Peyer's patch (tissue), 4 donors: ENCODE results near the gene TTC16. TPM values are rescaled to one million over a fixed set of nuclear protein-coding genes. Genes with fewer than 3 reads are reported as not detected.

Source experiments
- DNase-seq, 3 donors: peaks; one replicate each; pipeline ENCODE4 v3.0.0-alpha.2; 2017 to 2019
- H3K27ac ChIP-seq, 4 donors: fragments of 200-600 bp; sonication (generic); one replicate each; pipeline ENCODE4 v1.5.1; 2016 to 2019
- H3K27me3 ChIP-seq, 2 donors: fragments of 200-600 bp; sonication (generic); one replicate each; pipeline ENCODE4 v1.5.1; 2019
- H3K36me3 ChIP-seq, 3 donors: fragments of 200-600 bp; sonication (generic); one replicate each; pipeline ENCODE4 v1.5.1; 2016 to 2019
- H3K4me1 ChIP-seq, 4 donors: fragments of 200-600 bp; sonication (generic); one replicate each; pipeline ENCODE4 v1.5.1; 2016 to 2019
- H3K4me3 ChIP-seq, 4 donors: fragments of 200-600 bp; sonication (generic); 1 replicate in 3 of 4; 2 replicates in 1 of 4; pipeline ENCODE4 v1.5.1; 2016 to 2019; ENCODE audit warnings: mild to moderate bottlenecking in 1 of 4
- H3K9me3 ChIP-seq, 4 donors: fragments of 200-600 bp; sonication (generic); one replicate each; pipeline ENCODE4 v1.5.1; 2016 to 2019; ENCODE audit warnings: mild to moderate bottlenecking in 1 of 4
- CTCF ChIP-seq, 6 experiments: fragments of 450-650 bp in 4 of 6; fragments of 200-600 bp in 2 of 6; sonication (generic) in 1 of 6; IDR thresholded peaks; one replicate each; pipeline ENCODE4 v1.5.1; 2017 to 2019; ENCODE audit warnings: antibody characterized with exemption in 6 of 6, mild to moderate bottlenecking in 3 of 6, moderate library complexity in 1 of 6
- POLR2A ChIP-seq, 2 donors: fragments of 450-650 bp; IDR thresholded peaks; one replicate each; pipeline ENCODE4 v1.5.1; 2017; ENCODE audit warnings: antibody characterized with exemption in 2 of 2, mild to moderate bottlenecking in 2 of 2, moderate library complexity in 2 of 2
- total RNA-seq, 4 donors: library from RNA; depleted of rRNA; stranded (reverse); fragments of >200 nt; gene quantifications; one replicate each; pipeline ENCODE4 v1.1.0, GENCODE V29; 2016

Gene TTC16
- total RNA-seq, 4 donors from 2014 or later: not detected

DNA sequence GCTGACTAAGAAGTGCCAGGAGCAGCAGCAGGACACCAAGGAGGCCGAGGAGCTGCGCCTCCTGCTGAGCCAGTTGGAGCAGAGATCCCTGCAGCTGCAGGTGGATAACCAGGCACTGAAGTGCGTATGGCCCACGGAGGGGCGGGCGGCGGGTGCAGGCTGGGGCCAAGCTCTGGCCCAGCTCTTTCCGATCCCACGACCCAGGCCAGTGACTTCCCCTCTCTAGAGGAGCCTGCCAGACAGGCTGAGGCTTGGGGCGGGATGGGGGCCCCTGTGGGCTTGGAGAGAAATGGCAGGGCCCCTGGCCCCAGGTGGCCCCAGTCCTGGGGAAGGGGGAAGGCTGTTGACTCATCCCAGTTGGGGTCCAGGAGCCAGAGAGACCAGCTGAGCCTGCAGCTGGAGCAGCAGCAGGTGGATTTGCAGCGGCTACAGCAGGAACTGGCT, 4.0 kb upstream of the TTC16 start:
- Histone ChIP-seq H3K27me3 (no peaks in the 10 kb centered on the region), H3K9me3 (no peaks in the 10 kb centered on the region), H3K4me3 (no peak overlapping the region), H3K4me1 (peaks cover 0 to 15% (median 8%) of the 10 kb centered on the region in 4 donors), H3K27ac (no peak overlapping the region), H3K36me3 (no peaks in the 10 kb centered on the region)
- no peak for DNase-seq
- no peak for TF ChIP-seq POLR2A (IDR thresholded peaks at IDR 0.05)
- no peak for TF ChIP-seq CTCF (IDR thresholded peaks at IDR 0.05)

GRCh38 chr9:127712371-127712770, 3.5 kb upstream of the TTC16 start:
- no peak for DNase-seq
- Histone ChIP-seq H3K27me3 (no peaks in the 10 kb centered on the region), H3K36me3 (no peaks in the 10 kb centered on the region), H3K4me1 (peaks cover 0 to 15% (median 8%) of the 10 kb centered on the region in 4 donors), H3K9me3 (no peaks in the 10 kb centered on the region), H3K27ac (no peak overlapping the region), H3K4me3 (no peak overlapping the region)
- TF ChIP-seq POLR2A (IDR thresholded peaks at IDR 0.05): no peak

GRCh38 chr9:127712867-127713266, 3.0 kb upstream of the TTC16 start:
- DNase-seq: no peak
- Histone ChIP-seq H3K27ac (no peak overlapping the region), H3K9me3 (no peaks in the 10 kb centered on the region), H3K4me1 (peaks cover 0 to 15% (median 8%) of the 10 kb centered on the region in 4 donors), H3K27me3 (no peaks in the 10 kb centered on the region), H3K4me3 (no peak overlapping the region), H3K36me3 (no peaks in the 10 kb centered on the region)
- TF ChIP-seq CTCF (IDR thresholded peaks at IDR 0.05) (no peak), POLR2A (IDR thresholded peaks at IDR 0.05) (no peak)

GRCh38 chr9:127714020-127714750, 1.7 kb upstream of the TTC16 start:
- peak overlapping the region in 3 of 4 donors; percentile 68 to 78 (median 69) for H3K4me3 ChIP-seq
- no peak overlapping the region for H3K27ac ChIP-seq
- TF ChIP-seq CTCF (IDR thresholded peaks at IDR 0.05) (no peak), POLR2A (IDR thresholded peaks at IDR 0.05) (no peak)
- DNase-seq: no peak
- peaks cover 0 to 15% (median 8%) of the 10 kb centered on the region in 4 donors for H3K4me1 ChIP-seq
- no peaks in the 10 kb centered on the region for H3K9me3 ChIP-seq
- no peaks in the 10 kb centered on the region for H3K27me3 ChIP-seq
- H3K36me3 ChIP-seq: no peaks in the 10 kb centered on the region

- peaks cover 0 to 15% (median 8%) of the 10 kb centered on the region in 4 donors for H3K4me1 ChIP-seq
- no peaks in the 10 kb centered on the region for H3K27me3 ChIP-seq
- H3K9me3 ChIP-seq: no peaks in the 10 kb centered on the region
- H3K4me3 ChIP-seq: peak overlapping the region; percentile 57 to 78 (median 68)
- no peaks in the 10 kb centered on the region for H3K36me3 ChIP-seq
- peak overlapping the region; percentile 67 to 84 (median 72) for H3K27ac ChIP-seq
- peak in 2 of 3 donors; percentile 56 to 71 for DNase-seq
- no peak for TF ChIP-seq POLR2A (IDR thresholded peaks at IDR 0.05)
- no peak for TF ChIP-seq CTCF (IDR thresholded peaks at IDR 0.05)
Measured at GRCh38 chr9:127714951-127715469, 869 bp upstream of the TTC16 start.

DNA sequence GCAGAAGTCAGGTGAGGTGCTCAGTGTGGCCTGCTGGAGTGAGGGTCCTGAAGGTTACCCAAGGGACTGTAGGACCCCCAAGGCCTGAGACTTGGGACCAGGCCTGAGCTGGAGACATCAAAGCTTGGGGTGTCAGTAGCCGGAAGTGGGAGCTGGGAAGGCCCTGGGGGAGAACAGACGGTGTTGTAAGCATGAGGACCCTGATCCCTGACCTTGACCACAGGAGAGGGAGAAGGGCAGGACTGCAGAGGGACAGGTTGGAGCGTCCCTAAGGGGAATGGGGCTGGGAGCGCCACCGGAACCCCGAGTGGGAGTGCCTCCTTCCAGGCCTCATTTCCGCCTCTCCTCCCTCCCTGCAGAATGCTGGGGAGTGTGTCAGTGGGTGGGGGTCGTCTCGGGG, 533 bp downstream of the TTC16 start:
- H3K9me3 ChIP-seq: no peaks in the 10 kb centered on the region
- peak overlapping the region in 3 of 4 donors; percentile 67 to 84 (median 74) for H3K27ac ChIP-seq
- H3K4me1 ChIP-seq: peaks cover 0 to 15% (median 8%) of the 10 kb centered on the region in 4 donors
- H3K36me3 ChIP-seq: no peaks in the 10 kb centered on the region
- no peak for DNase-seq
- no peaks in the 10 kb centered on the region for H3K27me3 ChIP-seq
- peak overlapping the region in 2 of 4 donors; percentile 69 to 78 for H3K4me3 ChIP-seq
- TF ChIP-seq CTCF (IDR thresholded peaks at IDR 0.05): no peak
- no peak for TF ChIP-seq POLR2A (IDR thresholded peaks at IDR 0.05)
